Measurements from ENCODE around the gene MASP2. TPM values are rescaled to one million over a fixed set of nuclear protein-coding genes. Genes with fewer than 3 reads are reported as not detected.

MASP2 gene
- total RNA-seq, 4 donors from 2014 or later: not detected

DNA sequence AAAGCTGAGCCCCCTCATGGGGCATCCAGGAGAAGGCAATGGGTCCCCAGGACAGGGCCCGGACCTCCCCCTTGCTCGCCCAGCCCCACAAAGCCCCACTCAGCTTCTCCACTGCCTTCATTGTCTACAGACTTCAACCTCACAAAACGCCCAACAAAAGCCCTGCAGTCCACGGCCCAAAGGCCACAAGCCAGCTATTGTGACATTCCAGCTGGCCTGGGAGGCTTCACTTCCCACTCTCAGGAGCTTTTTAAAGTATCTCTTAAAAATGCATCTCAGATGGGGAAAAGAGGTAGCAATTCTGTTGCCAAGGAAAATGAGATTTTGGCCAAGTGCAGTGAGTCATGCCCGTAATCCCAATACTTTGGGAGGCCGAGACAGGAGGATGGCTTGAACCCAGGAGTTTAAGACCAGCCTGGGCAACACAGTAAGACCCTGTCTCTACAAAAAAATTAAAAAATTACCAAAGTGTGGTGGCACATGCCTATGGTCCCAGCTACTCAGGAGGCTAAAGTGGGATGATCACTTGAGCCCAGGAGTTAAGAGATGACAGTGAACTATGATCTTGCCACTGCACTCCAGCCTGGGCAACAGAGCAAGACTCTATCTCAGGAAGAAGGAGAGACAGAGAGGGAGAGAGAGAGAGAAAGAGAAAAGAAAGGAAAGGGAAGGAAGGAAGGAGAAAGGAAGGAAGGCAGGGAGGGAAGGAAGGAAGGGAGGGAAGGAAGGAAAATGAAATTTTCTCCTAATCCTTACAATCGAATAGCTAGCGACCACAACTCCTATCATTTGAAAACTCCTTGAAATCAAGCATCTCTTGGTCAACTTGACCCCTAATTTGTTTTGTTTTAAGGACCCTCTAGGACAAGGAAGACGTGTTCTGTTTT is 66.0 kb downstream of the MASP2 start:
- TF ChIP-seq, protein P1, sequence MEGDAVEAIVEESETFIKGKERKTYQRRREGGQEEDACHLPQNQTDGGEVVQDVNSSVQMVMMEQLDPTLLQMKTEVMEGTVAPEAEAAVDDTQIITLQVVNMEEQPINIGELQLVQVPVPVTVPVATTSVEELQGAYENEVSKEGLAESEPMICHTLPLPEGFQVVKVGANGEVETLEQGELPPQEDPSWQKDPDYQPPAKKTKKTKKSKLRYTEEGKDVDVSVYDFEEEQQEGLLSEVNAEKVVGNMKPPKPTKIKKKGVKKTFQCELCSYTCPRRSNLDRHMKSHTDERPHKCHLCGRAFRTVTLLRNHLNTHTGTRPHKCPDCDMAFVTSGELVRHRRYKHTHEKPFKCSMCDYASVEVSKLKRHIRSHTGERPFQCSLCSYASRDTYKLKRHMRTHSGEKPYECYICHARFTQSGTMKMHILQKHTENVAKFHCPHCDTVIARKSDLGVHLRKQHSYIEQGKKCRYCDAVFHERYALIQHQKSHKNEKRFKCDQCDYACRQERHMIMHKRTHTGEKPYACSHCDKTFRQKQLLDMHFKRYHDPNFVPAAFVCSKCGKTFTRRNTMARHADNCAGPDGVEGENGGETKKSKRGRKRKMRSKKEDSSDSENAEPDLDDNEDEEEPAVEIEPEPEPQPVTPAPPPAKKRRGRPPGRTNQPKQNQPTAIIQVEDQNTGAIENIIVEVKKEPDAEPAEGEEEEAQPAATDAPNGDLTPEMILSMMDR (IDR thresholded peaks at IDR 0.05; ENCODE audit: low read depth): no peak

DNA sequence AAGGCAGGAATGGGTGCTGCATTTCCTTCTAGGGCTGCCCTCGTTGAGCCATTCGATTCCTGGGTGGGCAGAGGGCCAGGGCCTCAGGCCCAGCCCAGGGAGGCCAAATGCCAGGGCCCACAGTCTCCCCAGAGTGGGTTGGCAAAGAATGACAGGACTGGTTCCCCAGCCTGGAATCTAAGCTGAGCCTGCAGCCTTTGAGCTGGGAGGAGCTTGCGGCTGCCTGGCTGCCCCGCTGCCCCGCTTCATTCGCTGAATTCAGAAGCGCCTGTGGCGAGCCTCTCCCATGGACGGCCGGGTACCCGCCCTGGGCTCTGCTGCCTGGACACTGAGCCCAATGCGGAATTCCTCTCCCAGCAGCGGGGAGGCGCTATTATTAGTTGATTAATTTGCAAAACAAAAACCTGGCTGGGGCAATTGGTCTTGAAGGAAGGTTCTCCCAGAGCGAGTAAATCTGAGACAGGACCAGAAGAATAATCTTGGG is 66.9 kb downstream of the MASP2 start:
- TF ChIP-seq, protein P1 (IDR thresholded peaks at IDR 0.05; ENCODE audit: low read depth): no peak

DNA sequence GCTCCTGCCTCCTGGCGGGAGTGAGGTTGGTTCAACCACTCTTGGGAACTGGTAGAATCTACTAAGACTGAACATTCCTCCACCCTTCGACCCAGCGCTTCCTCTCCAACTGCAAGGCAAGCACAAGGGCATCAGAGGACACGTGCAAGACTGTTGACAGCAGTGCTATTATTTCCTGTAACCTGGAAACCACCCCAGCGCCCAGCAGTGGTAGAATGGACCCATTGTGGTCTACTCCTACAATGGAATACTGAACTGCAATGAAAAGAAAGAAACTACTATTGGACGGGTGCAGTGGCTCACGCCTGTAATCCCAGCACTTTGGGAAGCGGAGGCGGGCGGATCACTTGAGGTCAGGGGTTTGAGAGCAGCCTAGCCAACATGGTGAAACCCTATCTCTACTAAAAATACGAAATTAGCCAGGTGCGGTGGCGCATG is 67.5 kb downstream of the MASP2 start:
- TF ChIP-seq, protein P1 (IDR thresholded peaks at IDR 0.05; ENCODE audit: low read depth): no peak

DNA sequence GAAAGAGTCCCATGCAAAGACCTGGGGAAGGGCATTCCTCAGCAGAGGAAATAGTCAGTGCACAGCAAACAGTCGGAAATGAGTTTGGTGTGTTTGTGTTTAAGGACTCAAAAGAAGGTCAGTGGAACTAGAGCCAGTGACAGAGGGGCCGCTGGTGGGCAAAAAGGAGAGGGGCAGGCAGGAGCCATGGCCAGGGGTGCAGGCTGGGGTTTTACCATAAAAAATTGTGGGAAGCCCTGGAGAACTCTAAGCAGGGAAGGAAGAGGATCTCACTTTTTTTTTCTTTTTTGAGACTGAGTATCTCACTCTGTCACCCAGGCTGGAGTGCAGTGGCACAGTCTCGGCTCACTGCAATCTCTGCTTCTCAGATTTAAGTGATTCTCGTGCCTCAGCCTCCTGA is 68.3 kb downstream of the MASP2 start:
- TF ChIP-seq, protein P1 (IDR thresholded peaks at IDR 0.05; ENCODE audit: low read depth): no peak

Other genes starting within 250 kb of the MASP2 start
- 100 to 1,000 TPM; 103 to 169 (median 123) TPM for gene TARDBP, start 34.6 kb downstream of the MASP2 start, total RNA-seq
- 10 to 100 TPM; 21.2 to 45.2 (median 30.4) TPM for gene SRM, start 12.8 kb upstream of the MASP2 start, total RNA-seq
- gene EXOSC10, start 52.6 kb upstream of the MASP2 start, total RNA-seq: 10 to 100 TPM; 56.1 to 63.4 (median 59.5) TPM
- 10 to 100 TPM in 1 of 4 donors, 1 to 10 TPM in 2, not detected in 1; 2.9 to 11.9 (median 6.2) TPM for gene ANGPTL7, start 142.1 kb upstream of the MASP2 start, total RNA-seq
- gene MTOR, start 215.3 kb upstream of the MASP2 start, total RNA-seq: 10 to 100 TPM; 36.2 to 54.1 (median 40.1) TPM
- gene UBIAD1, start 226.0 kb upstream of the MASP2 start, total RNA-seq: 10 to 100 TPM in 2 of 4 donors, 1 to 10 TPM in 2; 7.0 to 15.4 (median 11.0) TPM